Inflammatory macrophage (primary cell): ENCODE data around the gene HRH1.
A peak's percentile ranks its signal among the peaks of the same experiment; 100 is the strongest.

Experiments
- DNase-seq, 2 donors: peaks; one replicate each; pipeline ENCODE4 v3.0.0-alpha.2; 2020 to 2022

The HRH1 gene

DNA sequence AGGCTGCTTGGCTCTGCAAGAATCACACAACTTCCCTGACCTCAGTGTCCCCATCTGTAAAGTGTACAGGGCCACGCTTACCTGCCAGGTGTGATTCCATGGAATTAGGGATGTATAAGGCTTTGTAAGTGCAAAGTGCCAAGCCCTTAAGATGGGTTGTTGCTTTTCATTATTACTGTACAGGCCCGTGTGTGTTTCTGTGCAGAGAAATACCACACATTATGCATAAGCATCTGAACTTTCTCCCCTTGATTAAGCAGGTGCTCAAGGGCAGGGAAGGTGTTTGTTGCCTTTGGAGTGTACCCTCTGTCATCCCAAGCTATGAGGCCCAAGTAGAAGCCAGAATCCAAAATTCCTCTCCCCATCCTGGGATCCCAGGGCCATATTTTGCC is 13.6 kb upstream of the HRH1 start:
- DNase-seq, result no peak

DNA sequence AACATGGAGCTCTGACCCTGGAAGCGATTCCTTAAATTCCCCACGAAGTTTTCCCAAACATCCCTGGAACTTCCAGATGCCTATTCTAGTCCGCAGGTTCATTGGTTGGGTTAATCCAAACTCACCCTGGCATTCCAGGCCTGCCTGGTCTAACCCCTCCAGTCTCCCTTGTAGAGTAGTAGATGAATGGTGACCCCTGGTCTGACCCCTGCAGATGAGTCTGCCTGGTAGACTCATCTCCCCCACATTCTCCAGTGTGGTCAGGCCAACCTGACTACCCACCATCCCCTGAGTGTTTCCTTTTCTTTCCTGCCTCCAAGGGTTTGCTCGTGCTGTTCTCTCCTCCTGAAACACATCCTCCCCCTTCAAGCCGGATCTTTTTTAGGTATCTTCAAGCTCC is 10.8 kb upstream of the HRH1 start:
- no peak for DNase-seq

DNA sequence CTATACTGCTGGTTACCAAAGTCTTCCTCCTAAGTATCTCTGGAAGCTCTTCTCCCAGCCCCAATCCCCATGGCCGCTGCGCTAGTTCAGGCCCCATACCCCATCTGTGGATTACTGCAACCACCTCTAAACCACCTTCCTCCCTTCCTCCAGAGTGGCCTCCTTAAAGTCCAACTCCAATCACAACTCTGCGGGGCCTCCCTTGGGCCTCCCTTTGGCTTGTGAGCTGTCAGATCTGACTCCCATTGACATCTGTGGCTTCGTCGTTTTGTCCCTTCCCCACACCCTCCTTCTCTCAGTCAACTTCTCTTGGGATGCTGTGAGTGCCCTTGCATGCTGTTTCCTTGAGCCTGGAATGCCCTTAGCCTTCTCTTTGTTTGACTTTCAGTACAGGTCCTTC is 9.3 kb upstream of the HRH1 start:
- DNase-seq, result no peak

DNA sequence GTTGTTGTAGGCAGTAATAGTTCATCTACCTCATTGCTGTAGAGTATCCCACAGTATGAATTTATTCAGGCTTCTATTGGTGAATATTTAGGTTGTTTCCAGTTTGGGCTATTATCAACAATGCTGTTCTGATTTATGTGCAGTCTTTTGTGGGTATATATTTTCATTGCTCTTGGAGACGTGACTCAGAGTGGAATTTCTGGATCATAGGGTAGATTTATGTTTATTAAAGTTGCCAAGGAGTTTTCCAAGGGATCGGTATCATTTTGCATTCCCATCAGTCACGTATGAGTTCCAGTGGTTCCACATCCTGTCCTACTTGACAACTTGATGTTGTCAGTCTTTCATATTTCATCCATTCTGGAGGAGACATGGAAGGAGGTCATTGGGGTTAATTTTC is 8.4 kb upstream of the HRH1 start:
- DNase-seq, result no peak

DNA sequence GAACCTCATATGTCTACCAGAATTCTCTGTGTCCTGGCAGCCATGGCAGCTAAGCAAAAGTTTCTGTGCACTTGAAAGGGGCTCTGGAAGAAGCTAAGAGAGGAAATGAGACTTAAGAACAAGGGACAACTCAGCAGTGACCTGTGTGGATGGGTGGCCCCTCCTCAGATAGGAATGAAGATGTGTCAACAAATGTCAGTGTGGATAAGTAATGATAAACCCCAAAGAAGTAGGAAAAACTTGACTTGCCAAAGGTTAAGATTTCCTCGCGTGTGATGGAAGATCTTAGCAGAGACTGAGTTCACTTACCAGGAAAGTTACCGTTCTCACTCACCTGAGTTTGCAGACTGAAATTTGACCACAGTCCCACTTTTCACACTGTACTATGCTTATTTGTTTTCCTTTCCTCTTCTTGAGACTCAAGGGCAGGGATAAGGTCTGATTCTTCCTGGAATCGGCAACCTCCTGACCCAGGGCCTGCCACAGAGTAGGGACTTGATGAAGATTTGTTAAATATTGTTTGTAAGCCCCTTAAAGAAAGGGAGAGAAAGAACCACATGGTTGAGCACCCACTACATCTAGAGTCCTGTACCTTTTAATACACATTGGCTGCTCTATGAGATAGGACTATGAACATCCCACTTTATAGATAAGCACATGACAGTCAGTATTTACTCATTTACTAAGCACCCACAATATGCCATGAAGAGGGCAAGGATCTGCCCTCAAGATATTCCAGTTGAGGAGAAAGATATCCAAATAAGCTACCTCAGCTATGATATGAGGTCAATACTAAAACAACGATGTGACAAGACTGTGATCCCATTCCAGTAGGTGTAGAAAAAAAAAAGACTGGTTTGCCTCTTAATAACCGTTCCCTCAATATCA is 7.3 kb upstream of the HRH1 start:
- no peak for DNase-seq

DNA sequence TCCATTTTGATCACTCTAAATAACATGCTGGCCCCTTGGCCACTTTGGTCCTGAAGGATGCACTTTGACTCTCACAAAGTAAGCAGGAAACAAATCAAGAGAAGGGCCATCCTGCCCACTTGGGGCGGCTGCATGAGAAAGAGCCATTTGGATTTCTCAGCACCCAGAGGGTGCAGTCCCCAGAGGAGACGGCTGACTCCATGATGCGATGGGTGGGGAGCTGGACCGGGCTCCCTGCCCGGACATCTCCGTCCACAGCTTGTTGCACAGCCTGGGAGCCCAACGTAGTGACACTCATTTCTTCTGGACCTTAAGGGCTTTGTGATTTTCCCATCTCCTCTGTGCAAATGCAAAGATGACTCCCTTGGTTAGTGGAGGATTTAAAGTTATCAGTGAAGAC is 4.0 kb upstream of the HRH1 start:
- DNase-seq, result no peak

DNA sequence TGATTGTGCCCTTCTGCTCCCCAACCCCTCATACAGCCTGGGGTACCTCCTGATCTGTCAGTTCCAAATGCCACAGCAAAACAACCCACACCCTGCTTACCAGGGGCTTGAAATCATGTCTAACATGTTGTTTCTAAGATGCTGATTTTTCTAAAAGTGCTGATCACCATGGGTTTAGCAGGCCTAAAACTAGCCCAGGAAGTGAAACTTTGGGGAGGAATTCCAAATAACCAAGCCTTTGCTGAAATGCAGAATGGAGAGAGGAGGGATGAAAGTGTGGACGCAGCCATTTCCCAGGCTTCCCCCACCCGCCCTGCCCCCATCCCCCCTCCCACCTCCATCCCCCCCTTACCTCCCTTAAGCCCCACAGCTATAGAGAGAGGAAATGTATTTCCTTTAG is 2.0 kb upstream of the HRH1 start:
- no peak for DNase-seq

DNA sequence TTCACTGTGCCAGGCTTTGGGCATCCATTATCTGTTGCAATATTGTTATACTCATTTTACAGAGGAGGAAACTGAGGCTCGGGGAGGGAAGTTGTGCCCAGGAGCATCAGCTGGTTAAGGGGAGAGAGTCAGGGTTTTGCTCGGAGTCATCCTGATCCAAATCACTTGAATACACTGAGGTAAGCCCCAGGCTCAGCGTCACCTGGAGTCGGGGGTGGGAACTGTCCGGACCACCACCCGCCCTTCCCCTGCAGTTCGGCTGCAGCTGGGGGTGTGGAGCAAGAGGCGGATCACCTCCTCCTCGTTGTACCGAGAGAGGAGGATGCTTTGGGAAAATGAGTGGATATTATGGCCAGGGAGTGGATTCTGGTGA is 646 bp downstream of the HRH1 start:
- DNase-seq, result no peak

DNA sequence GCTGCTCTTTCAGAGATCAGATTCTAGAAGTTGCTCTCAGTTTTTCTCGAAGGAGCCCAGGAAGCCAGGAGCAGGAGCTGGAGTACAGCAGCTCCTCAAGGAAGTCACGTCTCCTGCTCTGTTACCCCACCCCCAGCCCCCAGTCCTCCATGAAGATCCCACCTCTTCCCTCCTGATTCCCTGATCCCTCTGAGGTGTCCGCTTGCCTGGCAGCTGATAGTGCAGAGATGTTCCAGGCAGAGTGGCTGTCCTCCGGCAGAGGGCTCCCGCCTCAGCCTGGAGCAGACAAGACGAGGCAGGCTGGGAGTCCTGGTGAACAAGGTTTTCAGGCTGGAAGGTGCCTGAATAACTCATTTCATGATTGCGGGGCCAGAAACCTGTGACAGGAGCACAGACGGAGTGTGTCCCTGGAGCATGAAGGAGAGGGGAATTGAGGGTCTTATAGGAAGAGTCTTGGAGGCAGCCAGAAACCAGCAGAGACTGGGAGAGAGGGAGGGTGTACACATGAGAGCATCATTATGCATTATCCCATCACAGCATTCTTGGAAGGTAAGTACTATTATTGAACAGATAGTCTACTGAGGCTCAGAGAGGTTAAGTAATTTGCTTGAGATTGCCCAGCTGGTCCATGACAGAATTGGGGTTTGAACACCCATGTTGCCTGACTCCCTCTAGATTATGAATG is 1.2 kb downstream of the HRH1 start:
- DNase-seq, result peak; percentile 37 to 57

DNA sequence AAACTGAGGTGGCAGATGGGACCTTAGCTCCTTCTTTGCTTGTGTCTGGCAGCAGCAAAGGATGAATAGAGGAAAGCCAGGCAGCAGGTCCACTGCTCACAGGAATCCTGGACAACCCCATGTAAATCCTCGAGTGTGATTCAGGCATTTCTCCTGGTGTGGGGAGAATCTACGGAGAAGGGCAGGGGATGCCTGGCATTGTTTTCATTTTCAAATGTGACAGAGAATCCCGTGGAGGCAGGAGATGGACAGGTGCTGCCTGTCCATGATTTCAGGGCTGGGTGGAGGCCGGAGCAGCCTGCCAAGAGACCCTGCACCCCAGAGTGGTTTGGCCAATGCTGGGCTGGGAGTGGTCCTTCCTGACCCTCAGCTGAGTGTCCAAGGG is 1.7 kb downstream of the HRH1 start:
- DNase-seq, result no peak

DNA sequence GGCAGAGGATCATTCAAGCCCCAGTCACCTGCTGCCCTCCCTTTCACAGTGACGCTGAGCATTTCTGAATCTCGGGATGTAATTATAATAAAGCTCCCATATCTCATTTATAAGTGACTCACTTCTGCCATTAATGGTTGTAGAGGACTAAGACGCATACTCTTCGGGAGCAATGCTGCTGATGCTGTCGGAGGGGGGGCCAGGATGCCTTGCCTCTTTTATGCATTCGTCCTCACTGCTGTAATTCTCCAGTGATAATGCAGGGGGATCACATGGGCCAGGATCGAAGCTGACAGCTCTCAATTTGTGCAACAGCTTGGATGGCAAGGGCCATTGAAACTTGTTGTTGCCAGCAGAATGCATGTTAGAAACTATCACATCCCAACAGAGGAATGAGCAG is 3.1 kb downstream of the HRH1 start:
- no peak for DNase-seq

DNA sequence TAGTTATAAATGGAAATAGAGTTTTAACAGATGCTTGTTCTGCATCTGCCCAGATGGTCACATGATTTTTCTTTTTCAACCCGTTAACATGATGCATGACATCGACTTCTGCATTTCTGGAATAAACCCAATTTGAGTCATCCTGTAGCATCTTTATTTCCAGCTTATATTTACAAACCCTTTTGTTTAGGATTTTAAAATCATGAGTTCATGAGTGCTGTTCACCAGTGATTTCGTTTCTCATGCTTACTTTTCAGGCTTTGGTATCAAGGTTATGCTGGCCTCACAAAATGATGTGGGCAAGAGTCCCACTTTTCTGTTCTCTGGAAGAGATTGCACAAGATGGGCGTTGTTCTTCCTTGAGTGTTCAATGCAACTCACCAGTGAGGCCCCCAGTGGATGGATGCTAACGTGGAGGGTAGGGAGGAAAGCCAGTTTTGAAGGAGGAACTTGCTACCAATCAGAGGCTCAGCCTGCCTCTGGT is 5.2 kb downstream of the HRH1 start:
- peak; percentile 66 to 80 for DNase-seq

DNA sequence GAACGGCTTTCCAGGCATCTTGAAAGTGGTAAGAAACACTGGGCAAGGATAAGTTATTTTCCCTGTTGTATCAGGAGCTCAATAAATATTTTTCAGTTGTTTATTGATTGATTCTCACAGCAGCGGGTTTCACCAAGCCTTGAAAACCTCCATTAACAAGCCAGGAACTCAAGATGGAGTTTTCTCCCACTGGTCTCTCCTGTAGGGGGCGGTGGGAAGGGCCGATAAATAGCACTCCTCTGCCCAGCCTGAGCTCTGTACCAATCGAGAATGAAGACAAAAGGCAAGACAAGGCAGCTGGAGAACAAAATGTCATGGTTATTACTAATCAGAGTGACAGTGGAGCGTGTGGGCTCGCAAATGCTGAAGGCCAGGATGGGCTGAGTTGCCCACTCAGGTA is 7.4 kb downstream of the HRH1 start:
- DNase-seq, result no peak

DNA sequence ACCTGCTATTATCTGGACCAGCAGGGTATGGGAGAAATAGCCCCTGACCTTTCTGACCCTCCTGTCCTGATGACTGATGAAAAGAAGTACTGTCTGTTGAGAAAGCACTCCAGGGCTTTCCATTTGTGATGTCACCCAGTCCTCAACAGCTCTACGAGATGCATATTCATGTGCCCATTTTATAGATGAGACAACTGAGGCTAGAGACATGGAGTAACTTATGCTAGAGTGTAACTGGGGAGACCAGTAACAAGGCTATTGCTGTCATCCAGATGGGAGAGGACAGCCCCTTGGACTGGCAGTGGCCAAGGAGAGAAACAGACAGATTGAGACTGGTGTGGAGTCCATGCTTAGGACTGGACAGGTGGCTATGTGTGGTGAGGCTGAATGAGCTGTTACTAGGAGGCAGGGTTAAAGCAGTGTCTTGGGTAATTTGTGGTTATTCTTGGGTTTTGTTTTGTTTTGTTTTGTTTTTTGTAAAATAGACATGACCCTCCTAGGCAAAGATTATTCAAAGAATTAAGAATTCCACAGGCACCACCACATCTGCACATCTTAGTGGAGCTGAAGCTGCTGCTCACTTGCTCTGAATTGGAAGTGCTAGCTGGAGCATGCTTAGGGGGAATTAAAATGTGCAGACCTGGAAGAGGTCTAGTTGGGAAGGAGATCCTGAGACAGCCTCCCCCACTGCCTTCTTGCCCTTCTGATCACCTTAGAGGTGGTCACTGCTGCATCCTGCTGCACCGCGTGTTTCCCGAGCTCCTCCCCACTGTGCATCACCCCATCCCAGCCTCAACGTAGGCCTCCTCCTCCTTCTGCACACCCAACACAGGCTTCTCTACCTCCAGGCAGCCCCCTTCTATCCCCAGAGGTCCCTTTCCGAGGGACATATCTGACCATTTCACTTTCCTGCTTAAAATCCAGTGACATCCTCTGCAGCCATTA is 8.4 kb downstream of the HRH1 start:
- DNase-seq, result no peak

DNA sequence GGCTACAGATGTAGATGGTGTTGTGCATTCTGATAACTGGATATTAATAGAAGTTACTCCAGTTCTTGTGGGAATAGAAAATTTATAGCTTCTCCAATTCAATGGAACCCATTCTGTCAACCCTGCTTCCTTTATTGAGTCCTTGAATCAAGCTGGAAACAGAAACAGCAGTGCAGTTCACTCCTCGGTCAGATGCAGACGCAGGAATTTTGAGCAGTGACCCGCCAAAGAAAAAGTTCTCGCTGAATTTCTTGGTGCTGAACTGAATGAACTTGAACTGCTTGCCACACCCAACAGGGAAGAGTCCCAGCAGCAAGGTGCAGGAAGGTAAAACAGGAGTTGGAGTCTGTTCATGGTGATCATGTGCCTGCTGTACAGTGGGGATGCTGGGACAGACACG is 10.3 kb downstream of the HRH1 start:
- no peak for DNase-seq

DNA sequence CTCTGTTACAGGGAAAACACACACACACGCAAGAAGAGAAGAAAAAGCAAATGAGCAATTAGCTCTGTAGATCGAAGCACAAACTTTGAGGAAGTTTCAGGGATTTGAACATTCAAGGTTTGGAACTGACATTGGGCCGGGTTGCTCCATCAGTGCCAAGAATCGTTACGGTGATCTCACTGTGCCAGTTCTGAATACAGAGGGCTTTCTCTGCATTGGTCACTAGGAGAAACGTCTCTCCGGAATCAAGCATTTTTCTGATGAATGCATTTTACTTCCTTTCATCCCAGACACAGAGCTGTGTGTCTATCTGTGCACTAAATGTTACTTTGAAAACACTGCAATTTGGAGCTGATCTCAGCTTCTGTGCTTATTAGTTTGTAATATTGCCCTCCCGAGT is 11.2 kb downstream of the HRH1 start:
- DNase-seq, result no peak

DNA sequence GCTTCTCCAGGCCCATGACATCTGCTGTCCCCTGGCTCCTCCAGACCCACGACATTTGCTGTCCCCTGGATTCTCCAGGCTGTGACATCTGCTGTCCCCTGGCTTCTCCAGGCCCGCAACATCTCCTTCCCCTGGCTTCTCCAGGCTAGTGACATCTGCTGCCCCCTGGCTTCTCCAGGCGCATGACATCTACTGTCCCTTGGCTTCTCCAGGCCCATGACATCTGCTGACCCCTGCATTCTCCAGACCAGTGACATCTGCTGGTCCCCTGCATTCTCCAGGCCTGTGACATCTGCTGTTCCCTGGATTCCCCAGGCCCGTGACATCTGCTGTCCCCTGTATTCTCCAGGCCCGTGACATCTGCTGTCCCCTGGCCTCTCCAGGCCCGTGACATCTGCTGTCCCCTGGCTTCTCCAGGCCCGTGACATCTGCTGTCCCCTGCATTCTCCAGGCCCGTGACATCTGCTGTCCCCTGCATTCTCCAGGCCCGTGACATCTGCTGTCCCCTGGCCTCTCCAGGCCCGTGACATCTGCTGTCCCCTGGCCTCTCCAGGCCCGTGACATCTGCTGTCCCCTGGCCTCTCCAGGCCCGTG is 12.6 kb downstream of the HRH1 start:
- peak in 1 of 2 donors; percentile 19 for DNase-seq

DNA sequence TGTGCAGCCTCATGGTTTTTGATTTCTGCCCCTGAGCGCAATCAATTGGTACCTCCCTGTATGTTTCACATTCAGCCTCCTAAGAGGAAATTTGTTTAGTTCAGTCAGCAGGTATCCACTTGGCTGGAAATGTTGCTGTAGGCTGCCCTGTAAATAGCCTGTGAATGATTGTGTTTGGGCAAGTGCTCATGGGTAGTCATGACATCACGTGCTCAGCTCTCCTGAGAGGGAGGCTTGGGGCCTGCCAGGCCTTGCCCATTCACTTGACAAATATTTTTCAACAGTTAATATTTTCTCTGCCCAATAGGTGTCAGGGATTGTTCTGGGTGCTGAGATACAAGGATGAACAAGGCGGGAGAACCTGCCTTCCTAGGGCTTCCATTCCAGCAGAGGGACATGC is 13.3 kb downstream of the HRH1 start:
- DNase-seq, result no peak

DNA sequence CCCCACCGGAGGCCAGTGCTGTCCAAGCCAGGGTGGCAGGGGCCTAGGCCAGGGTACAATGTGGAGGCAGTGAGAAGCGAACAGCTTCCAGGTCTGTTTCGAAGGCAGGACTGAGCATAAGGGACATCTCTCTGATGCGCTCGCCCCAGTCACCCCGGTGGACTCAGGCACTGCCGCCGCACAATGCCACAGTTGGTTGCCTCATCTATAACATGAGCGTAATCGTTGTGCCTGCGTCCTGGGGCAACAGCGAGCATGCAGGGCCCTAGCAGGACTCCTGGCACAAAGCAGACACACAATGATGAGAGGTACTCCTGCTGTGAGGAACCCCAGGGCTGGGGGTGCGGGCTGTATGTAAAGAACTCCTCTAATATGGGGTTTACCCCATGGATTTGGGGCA is 14.1 kb downstream of the HRH1 start:
- no peak for DNase-seq

DNA sequence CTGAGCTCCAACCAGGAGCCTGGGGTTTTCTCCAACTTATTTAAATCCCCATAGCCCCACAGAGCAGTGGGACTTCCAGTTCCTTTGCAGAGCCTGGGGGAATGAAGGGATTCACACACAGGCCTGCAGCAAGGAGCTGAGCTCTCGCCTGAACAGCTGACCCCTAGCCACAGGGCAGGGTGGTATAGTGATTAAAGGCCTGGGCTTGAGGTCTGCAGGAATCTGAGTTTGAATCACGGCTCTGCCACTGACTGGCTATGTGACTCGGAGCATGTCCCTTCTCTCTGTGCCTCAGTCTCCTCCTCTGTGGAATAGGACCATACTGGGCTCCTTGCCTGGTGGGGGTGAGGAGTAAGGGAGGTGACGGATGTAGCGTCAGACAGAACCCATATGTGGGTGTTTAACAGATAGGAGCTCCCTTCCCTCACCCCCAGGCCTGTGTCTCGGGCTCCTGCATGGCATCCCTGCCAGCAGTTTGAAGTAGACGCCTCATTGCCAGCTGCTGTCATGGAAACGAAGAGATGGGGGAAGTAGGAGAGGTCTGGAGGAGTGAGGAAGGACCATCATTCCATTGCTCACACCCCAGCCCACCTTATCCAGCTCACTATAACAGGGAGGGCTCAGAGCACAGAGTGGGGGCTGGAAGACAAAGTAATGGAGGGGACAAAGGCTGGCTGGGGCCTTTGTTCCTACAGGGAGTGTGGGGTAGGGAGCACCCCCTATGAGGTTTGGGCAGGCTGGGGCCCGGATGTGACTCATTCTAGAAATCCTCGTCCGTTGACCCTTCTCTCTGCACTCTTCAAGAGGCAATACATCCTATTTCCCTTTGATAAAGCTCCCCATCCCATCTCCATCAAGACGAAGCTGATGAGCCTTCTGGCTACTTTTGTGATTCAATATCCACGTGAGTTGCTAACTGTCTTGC is 14.8 kb downstream of the HRH1 start:
- no peak for DNase-seq

DNA sequence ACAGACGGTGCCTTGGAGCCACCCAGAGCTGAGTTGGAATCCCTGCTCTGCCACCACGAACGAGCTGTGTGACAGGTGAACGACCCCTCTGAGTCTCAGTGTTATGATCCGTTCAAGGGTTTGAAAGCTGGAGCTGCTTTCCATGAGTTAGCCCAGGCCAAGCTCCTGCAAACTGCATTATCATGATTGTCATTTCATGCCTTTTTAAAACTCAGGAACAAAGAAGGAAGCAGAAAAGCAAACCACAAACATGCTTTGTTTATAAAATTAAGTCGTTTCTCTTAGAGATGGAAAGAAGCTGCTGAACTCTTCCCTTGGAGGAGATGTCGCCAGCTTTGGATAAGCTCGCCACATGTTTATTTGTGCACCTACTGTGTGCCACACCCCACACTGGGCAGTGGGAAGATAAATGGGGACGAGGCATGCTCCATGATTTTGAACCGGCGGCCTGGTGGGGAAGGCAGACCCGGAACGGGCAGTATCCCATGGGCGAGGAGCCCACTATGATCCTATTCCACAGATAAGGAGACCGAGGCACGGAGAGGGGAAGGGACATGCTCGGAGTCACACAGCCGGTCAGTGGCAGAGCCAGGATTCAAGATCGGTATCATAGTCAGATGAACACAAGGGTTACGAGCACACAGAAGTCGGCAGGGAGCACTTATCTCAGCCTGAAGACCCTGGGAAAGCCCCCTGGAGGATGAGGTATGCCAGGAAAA is 15.9 kb downstream of the HRH1 start:
- DNase-seq, result no peak
